SHP77 treated with DMSO at 0.1 percent for 48 hours (cell line): ENCODE results near the gene SLC47A2.
A peak's percentile ranks its signal among the peaks of the same experiment; 100 is the strongest.
"Not testable (repeated sequence)": the region's sequence is repeated elsewhere in the genome, so short reads cannot be mapped to it uniquely, and the experiment has no call there.

ENCODE experiments used
- DNase-seq: peaks from one replicate; lab custom pipeline; 2025; lab: John Stamatoyannopoulos, UW

SLC47A2 gene

DNA sequence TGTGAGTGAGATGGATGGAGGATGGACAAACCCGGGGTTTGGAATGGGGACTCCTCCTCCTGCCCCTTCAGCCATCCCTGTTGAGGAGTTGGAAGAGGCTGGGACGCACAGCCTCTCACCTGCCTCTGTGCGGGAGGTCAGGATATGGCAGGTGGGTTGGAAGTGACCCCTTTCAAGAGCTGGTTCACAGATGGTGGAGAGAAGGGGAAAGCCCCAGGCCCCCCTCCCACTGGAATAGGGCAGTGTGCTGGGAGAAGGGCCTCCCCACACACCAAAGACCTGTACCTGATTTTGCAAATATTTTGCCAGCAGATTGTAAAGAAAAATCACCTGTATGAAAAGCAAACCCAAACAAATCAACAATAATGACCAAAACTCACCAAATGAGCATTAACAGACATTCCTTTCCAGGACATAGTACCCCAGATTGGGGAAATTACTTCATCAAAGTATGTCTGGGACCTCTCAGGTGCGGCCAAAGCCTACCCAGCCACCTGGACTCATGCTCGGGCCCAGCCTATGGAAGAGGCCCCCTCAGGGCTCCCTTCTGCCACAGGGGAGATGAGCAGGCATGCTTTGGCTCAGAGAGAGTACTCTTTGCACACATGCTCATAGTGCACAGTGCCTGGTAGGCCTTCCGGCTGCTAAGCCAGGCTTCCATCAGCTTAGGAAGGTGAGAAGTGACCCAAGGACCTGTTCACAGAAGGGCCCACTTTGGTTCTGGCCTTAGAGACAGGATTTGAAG is 7.8 kb downstream of the SLC47A2 start:
- no peak for DNase-seq

DNA sequence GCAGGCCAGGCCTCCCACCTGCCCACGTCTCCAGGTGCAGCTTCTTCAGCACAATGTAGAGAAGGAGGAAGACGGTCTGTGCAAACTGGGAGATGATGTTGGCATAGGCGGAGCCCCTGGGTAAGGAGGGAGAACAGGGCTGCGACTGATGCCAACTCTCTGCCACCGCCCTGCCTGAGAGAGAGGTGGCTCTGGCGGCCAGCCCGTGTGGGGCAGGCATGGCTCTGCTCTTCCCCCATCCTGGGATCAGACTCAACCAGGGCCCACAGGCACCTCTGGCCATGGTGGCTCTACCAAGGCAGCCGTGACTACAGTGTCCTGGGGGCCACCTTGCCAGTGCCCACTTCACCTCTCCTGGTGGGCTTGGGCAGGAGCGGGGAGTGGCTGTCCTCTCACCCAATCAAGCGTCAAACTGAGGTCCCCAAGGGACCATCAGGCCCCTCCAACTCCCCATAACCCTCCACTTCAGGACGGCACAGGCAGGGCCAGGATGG is 8.6 kb downstream of the SLC47A2 start:
- DNase-seq: no peak

DNA sequence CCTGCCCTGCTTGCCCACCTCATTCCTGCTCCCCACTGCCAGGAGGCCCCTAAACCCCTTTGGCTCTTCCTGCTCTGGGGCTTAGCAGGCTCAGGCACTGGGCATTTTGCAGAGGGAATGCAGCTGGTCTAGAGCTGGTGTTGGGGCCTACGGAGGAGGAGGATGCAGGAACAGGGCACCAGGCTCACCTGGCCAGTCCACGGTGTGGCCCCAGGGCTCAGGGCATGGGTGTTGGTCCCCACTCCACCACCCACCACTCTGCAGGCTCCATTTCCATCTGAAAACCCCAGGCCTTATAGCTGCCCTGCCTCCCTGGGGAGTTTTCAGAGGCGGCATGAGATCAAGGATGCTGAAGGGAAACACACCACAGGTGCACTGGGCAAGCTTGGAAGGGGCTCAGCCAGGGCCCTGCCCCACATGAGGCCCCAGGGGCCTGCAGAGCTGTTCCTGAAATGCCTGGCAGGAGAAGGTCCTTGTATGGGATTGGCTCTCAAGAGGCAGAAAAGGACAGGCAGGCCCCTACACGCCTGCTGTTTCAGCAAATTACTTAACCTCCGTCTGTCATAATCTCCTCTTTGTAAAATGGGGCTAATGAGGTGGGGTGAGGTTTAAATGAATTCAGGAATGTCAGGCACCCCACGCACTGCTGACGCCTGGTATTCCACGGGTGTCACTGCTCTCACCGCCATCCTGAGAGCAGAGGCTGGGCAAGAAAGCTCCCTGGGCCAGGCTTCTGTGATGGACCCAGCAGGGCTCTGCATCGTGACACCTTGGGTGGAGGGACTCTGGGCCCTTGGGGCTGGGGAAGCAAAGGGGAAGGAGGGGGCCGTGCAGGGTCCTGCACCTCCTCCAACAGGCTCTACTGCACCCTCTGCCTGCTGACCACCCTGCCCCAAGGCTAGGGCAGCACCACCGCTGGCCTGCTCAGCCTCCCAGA is 9.3 kb downstream of the SLC47A2 start:
- peak; percentile 27 for DNase-seq

DNA sequence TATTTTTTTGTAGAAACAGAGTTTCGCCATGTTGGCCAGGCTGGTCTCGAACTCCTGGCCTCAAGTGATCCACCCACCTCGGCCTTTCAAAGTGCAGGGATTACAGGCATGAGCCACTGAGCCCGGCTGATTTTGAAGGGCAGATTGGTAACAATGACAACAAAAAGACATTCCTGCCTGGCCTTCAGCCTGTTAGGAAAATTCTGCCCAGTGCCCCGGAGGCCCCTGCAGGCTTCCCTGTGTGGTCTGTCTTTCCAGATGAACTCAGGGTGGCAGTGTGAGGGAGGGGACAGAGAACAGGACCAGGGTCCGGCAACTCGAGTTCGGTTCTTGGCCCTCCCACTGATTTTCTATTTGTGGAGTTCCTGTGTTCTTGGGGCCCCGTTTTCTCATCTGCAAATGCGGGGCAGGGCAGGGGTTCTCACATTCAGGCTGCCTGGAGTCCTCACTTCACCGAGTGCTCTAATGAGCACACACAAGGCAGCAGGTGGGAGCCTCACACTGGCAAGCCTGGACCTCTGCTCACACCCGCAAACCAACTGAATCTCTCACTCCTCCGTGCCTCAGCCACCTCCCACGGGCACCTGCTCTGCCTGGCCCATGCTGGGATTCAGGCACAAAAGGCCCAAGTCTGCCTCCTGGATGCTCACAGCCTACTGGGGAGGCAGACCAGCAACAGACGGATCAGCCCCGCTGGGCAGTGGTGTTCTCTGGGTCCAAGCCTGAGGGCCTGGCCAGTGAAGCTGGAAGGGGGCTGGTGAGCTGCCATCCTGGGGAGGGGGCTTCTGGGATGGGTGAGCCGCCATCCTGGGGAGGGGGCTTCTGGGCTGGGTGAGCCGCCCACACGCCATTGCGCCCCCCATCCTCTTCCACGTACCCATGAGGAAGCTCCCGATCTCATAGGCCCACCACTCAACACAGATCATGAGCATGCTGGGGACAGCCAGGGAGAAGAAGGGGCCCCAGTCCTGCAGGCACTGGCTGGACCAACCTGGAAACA is 10.3 kb downstream of the SLC47A2 start:
- DNase-seq: peak; percentile 31

DNA sequence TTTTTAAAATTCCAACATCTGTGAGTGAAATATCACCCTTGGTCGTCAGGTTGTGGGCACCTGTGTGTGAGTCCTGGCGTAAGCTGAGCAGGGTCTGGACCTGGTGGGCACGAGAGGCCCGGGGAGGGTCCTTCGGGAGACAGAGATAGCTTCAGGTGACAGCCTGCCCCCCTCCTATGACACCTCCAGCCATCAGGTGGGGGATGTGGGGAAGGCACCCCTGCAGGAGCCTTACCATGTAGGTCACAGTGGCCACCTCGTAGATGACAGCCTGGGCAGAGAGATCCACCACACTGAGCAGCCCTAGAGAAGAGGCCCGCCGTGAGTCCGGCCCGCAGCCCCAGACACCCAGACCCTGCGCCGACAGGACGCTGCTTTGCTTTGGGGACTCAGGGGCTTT is 11.2 kb downstream of the SLC47A2 start:
- DNase-seq: no peak

DNA sequence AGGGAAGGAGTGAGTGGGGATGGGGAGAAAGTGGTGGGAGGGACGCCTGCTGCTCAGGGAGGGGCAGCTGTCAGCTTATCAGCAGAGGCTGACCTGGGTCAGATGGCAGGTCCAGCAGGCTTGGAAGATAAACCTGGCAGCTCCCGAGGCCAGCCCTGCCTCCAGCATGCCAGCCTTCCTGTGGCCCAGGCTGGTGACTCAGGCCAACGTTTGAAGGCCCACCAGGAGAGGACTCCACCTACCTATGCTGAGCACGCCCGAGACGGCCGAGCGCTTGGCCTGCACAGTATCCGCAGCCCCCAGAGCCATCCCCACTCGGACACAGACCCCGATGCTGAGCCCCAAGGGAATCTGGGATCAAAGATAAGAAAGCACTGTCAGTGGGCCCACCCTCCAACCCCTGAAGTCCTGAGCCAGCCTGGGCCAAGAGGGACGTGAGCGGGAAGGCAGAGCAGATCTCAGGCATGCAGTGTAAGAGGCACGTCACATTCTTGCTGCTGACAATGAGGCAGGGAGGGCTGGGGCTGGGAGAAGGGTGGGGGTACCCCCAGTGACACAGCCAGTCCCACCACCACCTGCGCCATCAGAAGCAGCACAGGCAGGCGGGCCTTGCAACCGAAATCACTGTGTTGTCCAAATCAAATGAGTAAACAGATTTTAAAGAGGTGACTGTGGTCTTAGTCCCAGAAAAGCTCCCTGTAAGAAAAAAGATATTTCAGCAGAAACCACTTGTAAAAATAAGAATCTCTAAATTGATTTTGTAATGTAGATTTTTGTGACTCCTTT is 12.4 kb downstream of the SLC47A2 start:
- DNase-seq: no peak

DNA sequence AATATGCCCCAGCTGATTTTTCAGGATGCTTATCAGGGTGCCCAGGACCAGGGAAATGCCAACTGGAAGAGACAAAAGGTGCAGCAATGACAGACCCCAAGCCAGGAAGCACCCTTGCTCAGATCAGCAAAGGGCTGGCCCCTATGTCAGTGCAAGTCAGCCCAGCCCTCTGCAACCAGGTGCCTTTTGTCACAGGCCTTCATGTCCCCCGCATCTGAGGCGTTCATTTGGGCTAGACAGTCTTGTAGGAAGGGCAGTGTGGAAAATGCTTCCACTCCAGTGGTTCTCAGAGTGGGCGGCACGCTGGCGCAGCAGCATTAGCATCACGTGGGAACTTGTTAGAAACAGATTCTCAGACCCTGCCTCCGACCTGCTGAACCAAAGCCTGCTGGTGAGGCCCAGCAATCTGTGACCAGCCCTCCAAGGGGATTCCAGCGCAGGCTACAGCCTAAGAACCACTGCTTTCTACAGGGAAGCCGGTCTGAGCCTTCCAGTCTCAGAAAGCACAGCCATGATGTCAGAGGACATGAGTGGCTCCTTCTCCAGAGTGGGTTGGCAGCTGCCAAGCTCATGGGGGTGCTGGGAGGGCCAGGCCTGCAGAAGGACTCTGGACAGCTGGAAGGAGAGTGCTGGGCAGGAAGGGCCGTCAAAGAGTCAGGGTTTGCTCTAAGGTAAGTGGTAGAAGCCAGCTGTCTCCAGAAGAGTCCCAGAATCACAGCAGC is 13.1 kb downstream of the SLC47A2 start:
- peak; percentile 26 for DNase-seq

DNA sequence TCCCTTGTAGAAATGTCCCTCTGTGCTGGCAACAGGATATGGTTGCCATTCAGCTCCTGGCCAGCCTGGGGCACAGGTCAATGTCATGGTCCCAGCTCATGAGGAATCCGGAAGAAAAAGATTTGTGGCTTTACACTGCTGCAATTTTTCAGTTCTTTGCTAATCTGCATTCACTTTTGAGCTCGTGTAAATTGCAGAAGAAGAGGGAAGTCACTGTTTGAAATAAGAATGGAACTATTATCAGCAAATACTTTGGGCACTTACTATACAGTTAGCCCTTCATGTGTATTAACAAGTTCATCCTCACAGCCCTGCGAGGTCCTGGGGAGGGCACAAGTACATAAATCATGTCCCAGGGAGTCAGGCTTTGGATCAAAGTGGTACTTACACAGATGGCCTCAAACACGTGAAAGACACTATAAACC is 14.2 kb downstream of the SLC47A2 start:
- no peak for DNase-seq

DNA sequence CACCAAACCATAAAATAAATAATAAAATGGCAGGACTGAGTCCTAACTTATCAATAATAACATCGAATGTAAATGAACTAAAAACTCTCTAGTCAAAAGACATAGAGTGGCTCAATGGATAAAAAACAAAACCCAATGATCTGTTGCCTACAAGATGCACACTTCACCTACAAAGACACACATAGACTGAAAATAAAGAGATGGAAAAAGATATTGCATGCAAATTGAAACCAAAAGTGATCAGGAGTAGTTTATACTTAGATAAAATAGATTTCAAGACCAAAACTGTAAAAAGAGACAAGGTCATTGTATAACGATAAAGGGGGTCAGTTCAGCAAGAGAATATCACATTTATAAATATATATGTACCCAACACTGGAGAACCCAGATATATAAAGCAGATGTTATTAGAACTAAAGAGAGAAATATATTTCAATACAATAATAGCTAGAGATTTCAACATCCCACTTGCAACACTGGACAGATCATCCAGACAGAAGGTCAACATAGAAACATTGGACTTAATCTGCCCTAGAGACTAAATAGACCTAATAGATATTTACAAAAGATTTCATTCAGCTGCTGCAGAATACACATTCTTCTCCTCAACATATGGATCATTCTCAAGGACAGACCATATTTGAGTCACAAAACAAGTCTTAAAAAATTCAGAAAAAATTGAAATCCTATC is 29.8 kb downstream of the SLC47A2 start:
- no peak for DNase-seq

DNA sequence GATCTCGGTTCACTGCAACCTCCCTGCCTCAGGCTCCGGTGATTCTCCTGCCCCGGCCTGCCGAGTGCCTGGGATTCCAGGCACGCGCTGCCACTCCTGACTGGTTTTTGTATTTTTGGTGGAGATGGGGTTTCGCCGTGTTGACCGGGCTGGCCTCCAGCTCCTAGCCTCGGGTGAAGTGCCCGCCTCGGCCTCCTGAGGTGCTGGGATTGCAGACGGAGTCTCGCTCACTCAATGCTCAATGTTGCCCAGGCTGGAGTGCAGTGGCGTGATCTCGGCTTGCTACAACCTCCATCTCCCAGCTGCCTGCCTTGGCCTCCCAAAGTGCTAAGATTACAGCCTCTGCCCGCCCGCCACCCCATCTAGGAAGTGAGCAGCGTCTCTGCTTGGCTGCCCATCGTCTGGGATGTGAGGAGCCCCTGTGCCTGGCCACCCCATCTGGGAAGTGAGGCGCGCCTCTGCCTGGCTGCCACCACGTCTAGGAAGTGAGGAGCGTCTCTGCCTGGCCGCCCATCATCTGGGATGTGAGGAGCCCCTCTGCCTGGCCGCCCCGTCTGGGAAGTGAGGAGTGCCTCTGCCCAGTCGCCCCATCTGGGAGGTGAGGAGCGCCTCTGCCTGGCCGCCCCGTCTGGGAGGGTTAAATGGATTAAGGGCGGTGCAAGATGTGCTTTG is 31.3 kb downstream of the SLC47A2 start:
- DNase-seq: not testable (repeated sequence)

DNA sequence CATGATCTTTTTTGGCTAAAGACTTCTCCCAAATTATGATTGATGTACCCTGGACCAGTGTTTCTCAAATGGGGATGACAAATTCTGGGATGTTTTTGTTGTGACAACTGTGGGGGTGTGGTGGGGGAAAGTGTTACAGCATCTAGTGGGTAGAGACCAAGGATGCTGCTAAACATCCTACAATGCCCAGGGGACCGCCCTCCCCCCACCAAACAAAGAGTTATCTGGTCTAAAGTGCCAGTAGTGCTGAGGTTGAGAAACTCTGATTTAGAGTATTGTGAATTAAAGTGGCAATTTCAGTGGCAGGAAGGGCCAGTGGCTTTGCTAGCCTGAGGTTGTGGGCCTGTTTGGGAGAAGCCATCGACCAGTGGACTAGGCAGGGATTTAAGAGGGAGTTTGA is 33.3 kb downstream of the SLC47A2 start:
- no peak for DNase-seq

DNA sequence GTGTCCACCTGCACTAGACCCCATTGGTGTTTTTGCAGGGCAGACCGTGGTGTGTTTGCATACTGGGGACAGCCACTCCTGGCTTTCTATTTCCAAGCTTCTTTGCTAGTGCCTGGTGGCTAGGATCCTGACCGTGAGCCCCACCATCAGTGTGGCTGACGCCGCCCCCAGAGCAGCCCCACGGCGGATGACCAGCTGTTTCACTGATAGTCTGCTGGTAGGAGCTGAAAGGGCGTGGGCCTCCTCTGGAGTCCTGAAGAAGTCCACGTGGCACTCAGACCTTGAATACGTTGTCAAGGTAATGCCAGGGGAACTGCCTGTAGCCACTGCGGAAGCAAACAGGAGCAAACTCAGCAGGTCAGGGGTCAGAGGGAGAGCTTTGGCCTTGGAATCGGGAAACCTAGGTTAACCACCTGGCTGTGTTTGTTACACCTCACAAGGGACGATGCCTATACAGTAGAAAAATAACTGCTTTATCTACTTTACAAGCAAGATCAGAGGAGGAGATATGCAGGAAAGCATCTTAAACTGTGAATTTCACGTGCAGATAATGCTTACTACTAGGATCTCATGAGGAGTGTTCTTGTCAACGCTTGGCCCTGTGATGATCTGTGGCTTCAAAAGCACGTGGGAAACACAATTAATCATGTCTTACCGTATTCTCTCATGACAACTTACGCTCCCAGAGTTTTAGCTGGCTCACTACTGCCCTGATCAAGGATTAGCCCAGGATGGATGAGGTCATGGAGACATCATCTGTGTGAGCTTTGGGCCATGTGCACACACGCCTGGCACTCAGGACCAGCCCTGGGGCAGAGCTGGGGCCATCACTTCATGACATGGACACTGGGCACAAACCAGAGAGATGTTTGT is 37.6 kb downstream of the SLC47A2 start:
- no peak for DNase-seq

DNA sequence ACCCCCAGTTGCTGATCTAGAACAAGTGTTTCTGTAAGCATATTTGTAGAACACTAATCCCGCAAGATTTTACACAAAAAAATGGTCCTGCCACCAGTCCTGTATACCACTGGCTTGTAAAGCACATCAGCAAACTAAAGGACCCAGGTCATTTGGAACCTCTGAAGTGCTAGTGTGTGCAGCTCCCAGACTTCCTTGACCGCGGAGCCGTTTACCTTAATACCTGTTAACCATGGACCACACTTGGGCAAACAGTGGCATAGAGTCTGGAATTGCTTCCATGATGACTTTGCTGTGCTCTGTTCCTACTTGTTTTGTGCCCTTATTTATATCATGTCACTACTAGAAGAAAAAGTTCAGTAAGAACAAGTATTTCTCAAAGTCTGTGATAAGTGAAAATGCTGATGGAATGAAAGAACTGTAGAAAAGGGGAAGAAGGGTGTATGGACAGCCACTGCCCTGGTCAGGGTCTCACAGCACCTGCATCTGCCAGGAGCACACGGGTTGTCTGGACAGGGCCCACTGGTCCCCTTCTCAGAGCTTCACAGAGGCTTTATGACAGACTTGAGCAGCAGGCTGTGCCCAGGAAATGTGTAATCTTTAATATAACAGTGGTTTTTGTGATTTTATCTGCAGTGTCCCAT is 38.5 kb downstream of the SLC47A2 start:
- no peak for DNase-seq

DNA sequence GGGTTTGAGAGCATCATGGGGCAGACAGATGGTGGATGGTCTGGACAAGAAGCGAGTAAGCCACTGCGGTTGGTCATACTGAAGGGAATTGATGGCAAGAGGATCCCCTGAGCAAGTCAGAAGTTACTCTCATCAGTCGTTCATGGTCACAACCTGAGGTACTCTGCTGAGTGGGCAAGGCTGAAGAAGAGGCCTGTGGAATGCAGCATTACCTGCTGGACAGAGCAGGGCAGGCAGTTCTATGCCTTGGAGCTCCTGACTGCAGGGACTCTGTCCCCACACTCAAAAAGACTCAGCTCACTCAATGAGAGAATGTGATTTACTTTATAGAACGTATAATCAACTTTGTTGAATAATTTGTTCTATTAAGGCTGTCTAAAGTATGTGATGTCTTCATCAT is 39.5 kb downstream of the SLC47A2 start:
- no peak for DNase-seq

DNA sequence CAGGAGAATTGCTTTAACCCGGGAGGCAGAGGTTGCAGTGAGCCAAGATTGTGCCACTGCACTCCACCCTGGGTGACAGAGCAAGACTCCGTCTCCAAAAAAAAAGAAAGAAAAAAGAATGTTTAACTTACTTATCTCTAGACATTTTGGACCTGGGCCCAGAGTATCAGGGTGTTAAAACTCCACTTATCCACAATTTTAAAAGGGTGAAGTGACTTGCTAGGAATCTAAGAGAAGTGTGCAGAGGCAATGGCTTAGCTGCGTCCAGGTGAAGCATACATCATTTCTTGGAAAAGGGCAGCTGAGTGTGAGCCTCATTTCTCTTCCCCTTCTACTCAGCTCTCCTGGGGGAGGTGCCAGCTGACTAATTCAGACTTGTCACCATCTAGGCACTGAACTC is 42.8 kb downstream of the SLC47A2 start:
- no peak for DNase-seq

DNA sequence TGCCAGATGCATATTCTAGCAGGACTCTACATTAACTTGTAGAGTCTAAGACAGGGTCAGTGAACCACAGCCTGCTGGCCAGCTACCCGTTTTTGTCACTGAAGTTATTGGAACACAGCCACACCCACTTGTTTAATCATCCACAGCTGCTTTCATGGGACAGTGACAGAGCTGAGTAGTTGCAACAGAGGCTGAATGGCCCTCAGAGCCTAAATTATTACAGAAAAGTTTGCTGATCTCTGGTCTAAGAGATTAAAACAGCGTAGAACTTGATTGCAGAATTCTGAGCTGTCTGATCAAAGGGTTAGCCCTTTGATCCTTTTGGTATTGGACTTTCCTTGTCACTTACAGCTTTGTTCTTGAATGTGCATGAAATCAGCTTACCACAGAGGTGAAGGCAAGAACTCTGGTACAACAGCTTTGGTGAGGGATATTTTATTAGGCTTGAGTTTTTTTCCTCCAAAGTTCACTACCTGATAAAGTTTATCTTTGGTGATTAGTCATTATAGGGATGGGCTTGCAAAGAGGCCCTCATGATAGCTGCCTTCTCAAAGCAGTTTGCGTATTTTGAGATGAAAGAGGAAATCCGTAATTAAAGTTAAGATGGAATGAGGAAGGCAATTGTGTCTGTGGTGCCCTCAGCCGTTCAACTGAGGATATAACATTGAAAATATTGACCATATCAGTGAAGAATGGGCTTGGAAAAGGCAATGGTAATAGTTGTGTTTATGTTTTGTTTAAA is 44.2 kb downstream of the SLC47A2 start:
- no peak for DNase-seq

DNA sequence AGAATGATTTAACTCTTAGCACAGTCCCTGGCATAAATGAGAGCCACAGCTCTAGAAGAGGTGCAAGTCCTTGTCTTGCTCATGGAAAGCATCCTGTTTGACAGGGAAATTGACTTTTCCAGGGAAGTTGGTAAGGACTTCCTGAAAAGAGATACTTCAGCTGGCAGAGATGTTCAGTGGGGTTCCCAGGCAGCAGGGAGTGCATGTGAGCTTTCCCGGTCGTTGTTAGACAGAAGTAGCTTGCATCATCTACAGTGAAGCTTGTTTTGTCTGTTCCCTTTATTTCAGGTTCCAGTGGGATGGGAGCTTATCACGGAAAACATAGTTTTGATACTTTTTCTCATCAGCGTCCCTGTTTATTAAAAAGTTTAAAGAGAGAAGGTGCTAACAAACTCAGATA is 45.0 kb downstream of the SLC47A2 start:
- DNase-seq: no peak
